GM21576 (cell line): ENCODE measurements around the gene WDR4.
A peak's percentile ranks its signal among the peaks of the same experiment; 100 is the strongest.
"Not testable (repeated sequence)": the region's sequence is repeated elsewhere in the genome, so short reads cannot be mapped to it uniquely, and the experiment has no call there.

Experiments
- ATAC-seq: cut with Tn5 transposase; IDR thresholded peaks from one replicate; pipeline ENCODE4 v1.9.1; 2021; ENCODE audit warnings: mild to moderate bottlenecking, moderate library complexity; ENCODE audit not compliant: unreplicated experiment

The WDR4 gene

DNA sequence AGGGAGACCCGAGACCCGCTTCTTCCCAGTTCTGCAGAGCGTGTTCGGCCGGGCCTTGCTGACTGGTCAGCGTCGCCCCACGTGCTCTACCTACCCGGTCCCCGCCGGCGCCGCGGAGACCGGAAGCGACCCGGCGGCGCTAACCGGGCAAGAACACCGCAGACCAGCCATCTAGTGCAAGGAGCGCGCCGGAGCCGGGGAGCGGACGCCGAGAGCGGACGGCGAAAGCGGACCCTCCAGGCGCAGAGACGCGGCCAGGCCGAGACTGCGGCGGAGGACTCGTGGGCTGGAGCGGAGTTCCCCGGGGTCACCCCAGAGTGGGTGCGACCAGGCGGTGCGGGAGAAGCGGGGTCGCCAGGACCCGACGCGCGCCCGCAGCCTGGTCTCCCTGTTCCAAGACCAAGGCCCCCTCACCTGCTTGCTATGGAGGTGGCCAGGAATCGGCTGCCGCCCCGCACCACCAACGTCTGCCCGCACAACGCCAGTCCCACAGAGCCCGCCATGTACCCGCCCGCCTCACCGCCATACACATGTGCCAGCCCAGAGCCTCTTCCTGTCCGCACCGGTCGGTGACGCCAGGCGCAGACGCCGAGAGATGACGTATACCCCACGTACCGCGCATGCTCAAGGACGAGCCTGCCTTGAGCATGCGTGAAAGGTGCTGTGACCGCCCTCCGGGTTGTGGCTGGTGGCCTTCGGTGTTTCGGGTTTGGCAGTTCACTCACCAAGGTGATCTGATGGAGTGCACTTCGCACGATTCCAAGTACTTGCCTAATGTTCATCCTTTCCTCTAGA lies at the start of gene WDR4:
Gene WDR4 (minus strand): TSS at position 547 of the 795 bp plus-strand sequence. CDS start 44 bp downstream, at position 503.
- ATAC-seq, result peak; percentile 84

DNA sequence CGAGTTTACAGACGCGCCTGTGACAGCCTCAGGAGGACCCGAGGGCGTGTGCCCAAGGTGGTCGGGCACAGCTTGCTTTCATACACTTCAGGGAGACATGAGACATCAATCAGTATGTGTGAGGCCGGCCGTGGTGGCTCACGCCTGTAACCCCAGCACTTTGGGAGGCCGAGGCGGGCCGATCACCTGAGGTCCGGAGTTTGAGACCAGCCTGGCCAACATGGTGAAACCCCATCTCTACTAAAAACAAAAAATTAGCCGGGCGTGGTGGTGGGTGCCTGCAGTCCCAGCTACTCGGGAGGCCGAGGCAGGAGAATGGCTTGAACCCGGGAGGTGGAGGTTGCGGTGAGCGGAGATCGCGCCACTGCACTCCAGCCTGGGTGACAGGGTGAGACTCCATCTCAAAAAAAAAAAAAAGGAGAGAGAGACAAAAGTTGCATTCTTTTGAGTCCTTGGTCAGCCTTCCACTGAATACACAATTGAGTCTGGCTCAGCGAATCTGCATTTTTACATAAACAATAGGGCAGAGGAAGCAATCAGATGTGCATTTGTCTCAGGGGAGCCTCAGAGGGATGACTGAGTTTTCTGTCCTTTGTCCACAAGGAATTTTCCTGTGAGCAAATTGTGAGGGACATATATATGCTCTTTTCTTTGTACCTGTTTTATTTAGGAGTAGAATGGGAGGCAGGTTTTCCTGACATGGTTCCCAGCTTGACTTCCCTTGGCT lies 48.3 kb upstream of the WDR4 start:
- ATAC-seq, result not testable (repeated sequence)

GRCh38 chr21:42925114-42925926 lies 46.0 kb upstream of the WDR4 start, which contains the start of gene ERVH48-1:
Gene ERVH48-1, minus strand, starts transcription at chr21:42925630. Its CDS starts 6,624 bp downstream, at chr21:42919006.
- no peak for ATAC-seq

DNA sequence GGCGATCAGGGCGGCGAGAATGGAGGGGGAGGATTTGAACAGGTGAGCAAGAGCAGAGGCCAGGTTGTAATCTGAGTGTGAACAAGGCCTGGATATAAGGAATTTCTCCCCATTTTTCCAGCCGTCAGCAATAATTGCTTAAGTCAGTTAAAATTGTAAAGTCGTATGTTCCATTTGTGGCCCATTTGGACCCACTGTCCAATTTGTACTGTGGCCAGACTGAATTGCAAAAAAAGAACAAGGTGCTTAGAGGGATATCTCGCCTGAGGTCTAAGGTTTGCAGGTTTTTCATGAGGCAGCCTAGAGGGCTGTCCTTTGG lies 45.1 kb upstream of the WDR4 start:
- no peak for ATAC-seq

DNA sequence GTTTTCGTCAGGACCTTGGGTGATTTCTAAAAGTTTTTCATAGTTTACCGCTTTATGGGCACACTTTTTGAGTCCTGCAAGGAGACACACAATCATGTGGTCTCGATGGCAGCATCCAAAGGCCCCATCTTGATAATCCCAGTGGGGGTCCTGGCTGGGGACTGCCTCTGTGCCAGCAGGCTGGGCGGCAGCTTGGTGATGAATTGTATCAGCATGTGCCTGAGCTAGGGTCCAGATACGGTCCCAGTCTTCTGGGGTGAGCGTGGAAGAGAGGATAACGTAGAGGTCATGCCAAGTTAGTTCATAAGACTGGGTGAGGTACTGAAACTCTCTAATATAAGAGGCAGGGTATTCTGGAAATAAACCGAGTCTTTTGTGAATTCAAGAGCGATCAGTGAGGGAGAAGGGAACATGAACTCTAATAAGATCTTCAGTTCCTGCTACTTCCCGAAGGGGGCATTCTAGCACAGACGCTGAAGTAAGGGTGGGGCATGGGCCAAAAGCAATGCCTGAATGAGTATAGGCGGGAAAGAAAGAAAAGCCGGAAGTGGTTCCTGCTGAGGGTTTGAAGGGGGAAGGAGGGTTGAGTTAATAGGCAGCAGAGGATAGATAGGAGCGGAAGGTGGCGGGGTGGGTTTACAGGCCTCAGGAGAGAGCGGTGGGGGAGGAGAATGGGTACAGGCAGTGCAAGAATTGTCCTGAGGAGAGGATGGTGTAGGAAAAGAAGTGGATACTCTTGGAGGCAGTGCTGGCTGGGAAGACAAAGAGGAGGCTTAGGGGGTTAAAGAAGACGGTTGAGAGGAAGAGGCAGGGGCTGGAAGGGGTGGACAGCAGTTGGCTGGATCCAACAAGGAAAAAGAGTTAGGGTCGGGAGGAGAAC lies 44.5 kb upstream of the WDR4 start:
- ATAC-seq, result no peak

GRCh38 chr21:42922918-42923317 lies 43.6 kb upstream of the WDR4 start:
- no peak for ATAC-seq

- no peak for ATAC-seq
These were observed 42.6 kb upstream of the WDR4 start for GRCh38 chr21:42921927-42922326.

- ATAC-seq, result no peak
These were observed 39.0 kb upstream of the WDR4 start for GRCh38 chr21:42918291-42918690.

- ATAC-seq, result no peak
These were observed 34.1 kb upstream of the WDR4 start for GRCh38 chr21:42913476-42913875.

DNA sequence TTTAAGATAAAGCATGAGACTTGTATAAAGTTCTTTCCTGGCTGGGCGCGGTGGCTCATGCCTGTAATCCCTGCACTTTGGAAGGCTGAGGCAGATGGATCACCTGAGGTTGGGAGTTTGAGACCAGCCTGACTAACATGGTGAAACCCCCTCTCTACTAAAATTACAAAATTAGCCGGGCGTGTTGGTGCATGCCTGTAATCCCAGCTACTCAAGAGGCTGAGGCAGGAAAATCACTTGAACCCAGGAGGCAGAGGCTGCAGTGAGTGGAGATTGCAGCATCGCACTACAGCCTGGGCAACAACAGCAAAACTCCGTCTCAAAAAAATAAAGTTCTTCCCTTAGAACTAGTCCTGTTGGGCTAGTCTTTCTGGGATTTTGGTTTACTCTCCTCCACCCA lies 32.6 kb upstream of the WDR4 start:
- not testable (repeated sequence) for ATAC-seq

DNA sequence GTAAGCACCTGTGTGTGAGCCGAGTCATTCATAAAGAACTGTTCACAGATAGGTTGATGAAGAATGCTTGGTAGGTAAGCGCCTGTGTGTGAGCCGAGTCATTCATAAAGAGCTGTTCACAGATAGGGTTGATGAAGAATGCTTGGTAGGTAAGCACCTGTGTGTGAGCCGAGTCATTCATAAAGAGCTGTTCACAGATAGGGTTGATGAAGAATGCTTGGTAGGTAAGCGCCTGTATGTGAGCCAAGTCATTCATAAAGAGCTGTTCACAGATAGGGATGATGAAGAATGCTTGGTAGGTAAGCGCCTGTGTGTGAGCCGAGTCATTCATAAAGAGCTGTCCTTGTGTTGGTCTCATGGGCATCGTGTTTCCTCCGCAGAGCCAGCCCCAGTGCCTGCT lies 29.1 kb upstream of the WDR4 start:
- ATAC-seq, result not testable (repeated sequence)

- ATAC-seq, result no peak
These were observed 26.9 kb upstream of the WDR4 start for GRCh38 chr21:42906233-42906632.

GRCh38 chr21:42905195-42905594 lies 25.9 kb upstream of the WDR4 start:
- no peak for ATAC-seq

DNA sequence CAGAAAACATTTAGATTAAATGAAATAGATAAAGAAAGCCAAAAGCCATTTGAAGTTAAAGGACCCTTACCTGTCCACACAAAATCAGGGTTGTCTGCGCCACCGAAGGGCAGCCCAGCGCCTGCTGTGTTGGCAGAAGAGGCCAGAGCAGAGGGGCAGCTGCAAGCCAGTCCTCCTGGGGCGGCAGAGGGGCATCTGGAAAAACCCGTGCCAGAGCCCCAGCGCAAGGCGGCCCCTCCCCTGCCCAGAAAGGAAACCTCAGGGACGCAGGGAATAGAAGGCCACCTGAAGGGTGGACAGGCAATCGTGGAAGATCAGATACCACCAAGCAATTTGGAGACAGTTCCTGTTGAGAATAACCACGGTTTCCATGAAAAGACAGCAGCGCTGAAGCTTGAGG lies 24.5 kb upstream of the WDR4 start:
- no peak for ATAC-seq

- no peak for ATAC-seq
These were observed 21.1 kb upstream of the WDR4 start for GRCh38 chr21:42900446-42900845.

DNA sequence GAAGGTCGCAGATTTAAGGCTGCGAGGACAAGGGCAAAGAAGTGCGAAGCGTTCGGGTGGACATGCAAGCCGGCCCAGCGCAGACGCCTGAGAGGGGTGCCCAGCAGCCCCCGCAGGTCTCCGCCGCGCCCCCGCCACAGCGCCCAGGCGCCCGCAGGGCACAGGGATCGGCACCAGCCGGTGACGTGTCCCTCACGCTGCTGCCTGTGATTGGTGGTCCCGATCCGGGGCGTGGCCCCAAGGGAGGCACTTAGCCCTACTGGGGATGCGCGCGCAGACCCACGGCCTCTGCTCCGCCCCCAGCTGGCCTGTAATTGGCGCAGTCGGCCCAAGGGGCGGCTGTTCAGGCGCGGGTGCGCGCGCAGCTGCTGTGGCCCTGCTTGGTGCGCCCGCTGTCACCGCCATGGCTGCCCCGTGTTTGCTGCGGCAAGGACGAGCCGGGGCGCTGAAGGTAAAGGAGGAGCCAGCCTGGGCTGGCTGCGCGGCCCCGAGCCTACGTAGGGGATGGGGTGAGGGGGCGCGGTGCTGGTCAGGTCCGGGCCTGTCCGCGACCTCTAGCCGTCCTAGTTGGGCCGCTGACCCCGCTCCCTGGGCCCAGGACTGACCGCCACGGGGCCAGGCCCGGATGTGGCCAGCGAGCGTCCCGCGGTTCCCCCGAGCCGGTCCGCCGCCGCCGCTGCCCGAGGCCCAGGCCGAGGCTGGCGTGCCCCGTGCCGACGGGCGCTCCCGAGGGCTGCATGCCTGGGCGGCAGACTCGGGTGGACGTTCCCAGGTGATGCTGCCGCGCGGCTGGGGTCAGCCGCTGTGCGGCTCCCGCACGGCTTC lies 13.8 kb upstream of the WDR4 start, which contains the start of gene NDUFV3:
Gene NDUFV3 (plus strand): TSS at position 379 of the 825 bp plus-strand sequence. CDS start 25 bp downstream, at position 404.
- ATAC-seq, result peak; percentile 91

DNA sequence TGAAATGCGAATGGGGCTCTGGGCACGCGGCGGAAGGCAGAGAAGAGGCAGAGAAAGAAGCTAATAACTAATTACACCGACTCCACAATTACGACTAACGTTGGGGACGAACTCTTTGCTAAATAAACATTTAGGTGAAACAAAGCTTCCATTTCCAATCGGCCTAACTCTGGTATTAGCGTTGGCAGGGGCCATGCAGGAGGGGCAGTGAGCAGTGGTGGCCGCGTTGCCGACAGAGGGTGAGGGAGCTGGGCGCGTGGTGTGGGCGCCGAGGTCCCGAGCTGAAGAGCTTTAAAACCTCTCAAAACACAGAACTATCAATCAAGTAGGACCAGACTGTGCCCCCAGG lies 13.2 kb upstream of the WDR4 start:
- ATAC-seq, result no peak

DNA sequence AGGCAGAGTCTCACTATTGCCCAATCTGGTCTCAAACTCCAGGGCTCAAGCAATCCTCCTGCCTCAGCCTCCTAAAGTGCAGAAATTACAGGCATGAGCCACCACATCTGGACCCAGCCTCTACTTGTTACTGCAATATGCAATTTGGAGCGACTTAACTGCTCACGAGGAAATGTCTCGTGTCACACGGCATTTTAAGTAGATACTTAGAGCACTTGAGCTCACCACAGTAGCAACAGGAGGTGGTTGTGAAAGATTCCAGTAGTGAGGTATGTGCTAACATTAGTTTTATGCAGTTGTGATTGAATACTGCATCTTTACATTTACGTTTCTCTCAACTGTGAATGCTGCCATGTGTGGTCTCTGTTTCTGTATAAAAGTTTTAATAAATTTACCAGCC lies 8.0 kb upstream of the WDR4 start:
- ATAC-seq, result no peak

DNA sequence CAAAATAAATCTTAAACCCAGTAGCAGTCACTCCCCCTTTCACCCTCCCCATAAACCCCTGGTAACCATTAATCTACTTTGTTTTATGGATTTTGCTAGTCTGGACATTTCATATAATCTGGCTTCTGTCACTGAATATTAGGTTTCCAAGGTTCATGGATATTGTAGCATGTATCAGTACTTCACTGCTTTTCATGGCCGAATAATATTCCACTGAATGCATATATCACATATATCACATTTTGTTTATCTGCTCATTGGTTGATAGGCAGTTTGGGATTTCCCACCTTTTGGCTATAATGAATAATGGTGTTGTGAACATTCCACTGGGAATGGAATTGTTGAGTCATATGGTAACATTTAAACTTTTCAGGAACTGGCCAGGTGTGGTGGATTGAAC lies 4.6 kb upstream of the WDR4 start:
- no peak for ATAC-seq

- ATAC-seq, result no peak
These were observed 1.0 kb upstream of the WDR4 start for GRCh38 chr21:42880352-42880751.
